HFFc6 (cell line): ENCODE measurements around the gene SHCBP1L. TPM values are rescaled to one million over a fixed set of nuclear protein-coding genes. Genes with fewer than 3 reads are reported as not detected.
"Not testable (repeated sequence)": the region's sequence is repeated elsewhere in the genome, so short reads cannot be mapped to it uniquely, and the experiment has no call there.

Experiments
- DNase-seq: peaks from one replicate; pipeline ENCODE4 v3.0.0-alpha.2; 2018
- H3K27ac Mint-ChIP-seq: 2 replicates; pipeline ENCODE4 v1.8.0; 2020; ENCODE audit warnings: mild to moderate bottlenecking, mixed read lengths
- H3K27me3 Mint-ChIP-seq: 2 replicates; pipeline ENCODE4 v1.8.0; 2021; ENCODE audit warnings: mild to moderate bottlenecking, moderate library complexity, mixed read lengths; ENCODE audit not compliant: insufficient read depth
- H3K36me3 Mint-ChIP-seq: 2 replicates; pipeline ENCODE4 v1.8.0; 2021; ENCODE audit warnings: low read depth, mixed read lengths
- H3K4me1 Mint-ChIP-seq: 2 replicates; pipeline ENCODE4 v1.8.0; 2020; ENCODE audit warnings: low read depth, mixed read lengths
- H3K4me3 Mint-ChIP-seq: 2 replicates; pipeline ENCODE4 v1.8.0; 2020; ENCODE audit warnings: mild to moderate bottlenecking, moderate library complexity, mixed read lengths
- H3K9me3 Mint-ChIP-seq: 2 replicates; pipeline ENCODE4 v1.8.0; 2020; ENCODE audit warnings: mild to moderate bottlenecking, mixed read lengths
- total RNA-seq, 6 experiments: library from RNA; stranded (reverse); fragmentation: NEBNext Ultra II Directional; extraction: Animal tissue kit (Norgen Biotek cat#: 25700); gene quantifications; 2 replicates in 1 of 6; 3 replicates in 5 of 6; pipeline ENCODE4 v1.2.3, GENCODE V29; 2021
- TF ChIP-seq, protein P1 (sequence below): fragments of 200-600 bp; sonication (generic); IDR thresholded peaks from 2 replicates; pipeline ENCODE4 v1.5.0; 2021; ENCODE audit warnings: antibody characterized with exemption, mild to moderate bottlenecking

The SHCBP1L gene
- total RNA-seq, 6 experiments from 2014 or later: not detected

DNA sequence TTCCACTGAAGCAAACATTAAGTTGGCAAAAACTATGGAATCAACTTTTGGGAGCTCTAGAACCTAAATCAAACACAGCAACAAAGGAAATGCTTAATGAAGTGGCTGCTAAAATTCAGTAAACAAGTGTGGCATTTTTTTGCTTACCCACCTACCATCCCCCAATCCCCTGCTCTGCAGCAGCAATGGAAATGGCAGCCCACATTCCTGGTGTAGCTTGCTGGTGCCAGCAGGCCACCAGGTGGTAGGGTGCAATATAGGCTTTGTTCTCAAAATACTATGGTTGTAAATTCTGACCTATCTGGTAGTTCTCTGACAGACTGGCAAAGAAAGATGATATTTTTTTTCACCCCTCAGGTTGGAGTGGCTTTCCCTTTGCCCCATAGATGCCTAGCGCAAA lies 42.8 kb downstream of the SHCBP1L start:
- TF ChIP-seq, protein P1, sequence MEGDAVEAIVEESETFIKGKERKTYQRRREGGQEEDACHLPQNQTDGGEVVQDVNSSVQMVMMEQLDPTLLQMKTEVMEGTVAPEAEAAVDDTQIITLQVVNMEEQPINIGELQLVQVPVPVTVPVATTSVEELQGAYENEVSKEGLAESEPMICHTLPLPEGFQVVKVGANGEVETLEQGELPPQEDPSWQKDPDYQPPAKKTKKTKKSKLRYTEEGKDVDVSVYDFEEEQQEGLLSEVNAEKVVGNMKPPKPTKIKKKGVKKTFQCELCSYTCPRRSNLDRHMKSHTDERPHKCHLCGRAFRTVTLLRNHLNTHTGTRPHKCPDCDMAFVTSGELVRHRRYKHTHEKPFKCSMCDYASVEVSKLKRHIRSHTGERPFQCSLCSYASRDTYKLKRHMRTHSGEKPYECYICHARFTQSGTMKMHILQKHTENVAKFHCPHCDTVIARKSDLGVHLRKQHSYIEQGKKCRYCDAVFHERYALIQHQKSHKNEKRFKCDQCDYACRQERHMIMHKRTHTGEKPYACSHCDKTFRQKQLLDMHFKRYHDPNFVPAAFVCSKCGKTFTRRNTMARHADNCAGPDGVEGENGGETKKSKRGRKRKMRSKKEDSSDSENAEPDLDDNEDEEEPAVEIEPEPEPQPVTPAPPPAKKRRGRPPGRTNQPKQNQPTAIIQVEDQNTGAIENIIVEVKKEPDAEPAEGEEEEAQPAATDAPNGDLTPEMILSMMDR: no peak
- DNase-seq: no peak
- Mint-ChIP-seq H3K36me3 (no peaks in the 10 kb centered on the region), H3K27ac (no peak overlapping the region), H3K9me3 (no peaks in the 10 kb centered on the region; the same call in 1 of the 2 replicates), H3K27me3 (peaks cover 10% of the 10 kb centered on the region), H3K4me1 (no peaks in the 10 kb centered on the region), H3K4me3 (no peak overlapping the region)

DNA sequence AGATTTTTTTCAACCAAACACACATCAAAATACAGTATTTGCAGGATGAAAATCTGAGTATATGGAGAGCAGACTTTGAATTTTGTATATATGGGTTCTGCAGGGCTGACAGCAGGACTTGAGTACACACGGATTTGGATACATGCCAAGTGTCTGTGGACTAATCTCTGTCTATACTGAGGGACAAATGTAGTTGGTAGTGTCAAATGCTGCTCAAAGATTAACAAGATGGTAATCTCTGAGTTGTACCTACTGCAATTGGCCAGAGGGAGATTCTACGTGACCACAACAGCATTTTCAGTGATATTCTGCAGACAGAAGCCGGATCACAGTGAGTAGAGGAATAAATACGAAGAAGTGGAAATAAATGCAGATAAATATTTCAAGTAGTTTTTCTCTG lies 43.4 kb downstream of the SHCBP1L start:
- DNase-seq: no peak
- Mint-ChIP-seq H3K27ac (no peak overlapping the region), H3K9me3 (no peaks in the 10 kb centered on the region; the same call in 1 of the 2 replicates), H3K27me3 (peaks cover 10% of the 10 kb centered on the region), H3K4me1 (no peaks in the 10 kb centered on the region), H3K36me3 (no peaks in the 10 kb centered on the region), H3K4me3 (no peak overlapping the region)
- TF ChIP-seq, protein P1: no peak

DNA sequence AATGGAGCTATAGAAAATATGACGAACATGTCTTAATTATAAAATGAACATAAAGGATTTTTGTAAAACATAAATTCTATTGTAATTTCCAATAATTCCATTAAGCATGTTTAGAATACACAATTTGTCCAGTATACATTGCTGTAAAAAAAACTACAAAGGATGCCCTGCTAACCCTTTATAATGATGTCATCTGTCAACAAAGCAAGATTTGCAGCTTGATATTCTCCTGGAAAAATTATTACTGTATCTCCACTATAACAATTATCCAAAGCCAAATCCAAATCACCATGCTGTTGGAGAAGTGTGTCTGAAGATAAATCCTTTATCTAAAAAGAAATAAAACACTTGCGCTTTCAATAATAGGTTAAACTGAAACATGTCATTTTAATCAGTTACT lies 47.6 kb downstream of the SHCBP1L start:
- no peak overlapping the region for H3K27ac Mint-ChIP-seq

DNA sequence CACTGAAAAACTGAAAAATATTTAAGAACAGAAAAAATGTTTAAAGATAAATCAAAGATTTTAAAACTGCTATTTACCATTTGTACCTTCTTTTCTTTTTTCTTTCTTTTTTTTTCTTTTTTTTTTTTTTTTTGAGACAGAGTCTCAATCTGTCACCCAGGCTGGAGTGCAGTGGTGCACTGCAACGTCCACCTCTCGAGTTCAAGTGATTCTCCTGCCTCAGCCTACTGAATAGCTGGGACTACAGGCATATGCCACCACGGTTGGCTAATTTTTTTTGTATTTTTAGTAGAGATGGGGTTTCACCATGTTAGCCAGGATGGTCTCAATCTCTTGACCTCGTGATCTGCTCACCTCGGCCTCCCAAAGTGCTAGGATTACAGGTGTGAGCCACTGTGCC lies 51.0 kb downstream of the SHCBP1L start:
- not testable (repeated sequence) for H3K9me3 Mint-ChIP-seq, DNase-seq, H3K4me3 Mint-ChIP-seq, H3K36me3 Mint-ChIP-seq, H3K27ac Mint-ChIP-seq, H3K27me3 Mint-ChIP-seq, H3K4me1 Mint-ChIP-seq

More for the DNA sequence above, 47.6 kb downstream of the SHCBP1L start:
- no peak for DNase-seq
- peaks cover 10% of the 10 kb centered on the region for H3K27me3 Mint-ChIP-seq
- TF ChIP-seq, protein P1: no peak
- H3K4me1 Mint-ChIP-seq: no peaks in the 10 kb centered on the region
- no peaks in the 10 kb centered on the region for H3K9me3 Mint-ChIP-seq
- H3K4me3 Mint-ChIP-seq: no peak overlapping the region
- H3K36me3 Mint-ChIP-seq: no peaks in the 10 kb centered on the region

DNA sequence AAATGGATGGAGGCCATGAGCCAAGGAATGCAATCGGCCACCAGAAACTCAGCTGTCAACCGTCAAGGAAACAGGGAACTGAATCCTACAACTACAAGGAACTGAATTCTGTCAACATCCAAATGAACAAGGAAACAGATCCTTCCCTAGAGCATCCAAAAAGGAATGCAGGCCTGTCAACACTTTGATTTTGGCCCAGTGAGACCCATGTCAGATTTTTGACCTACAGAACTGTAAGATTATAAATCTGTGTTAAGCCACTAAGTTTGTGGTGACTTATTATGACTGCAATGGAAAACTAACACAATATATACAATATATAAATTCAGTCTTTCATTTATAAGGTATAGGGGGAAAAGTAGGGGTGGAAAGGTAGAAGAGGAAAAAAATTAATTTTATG lies 55.3 kb downstream of the SHCBP1L start:
- Mint-ChIP-seq H3K27me3 (no peaks in the 10 kb centered on the region), H3K9me3 (peaks cover 16% of the 10 kb centered on the region), H3K4me3 (no peak overlapping the region), H3K36me3 (no peaks in the 10 kb centered on the region; the same call in 1 of the 2 replicates), H3K4me1 (no peaks in the 10 kb centered on the region), H3K27ac (no peak overlapping the region)
- TF ChIP-seq, protein P1: no peak
- no peak for DNase-seq

DNA sequence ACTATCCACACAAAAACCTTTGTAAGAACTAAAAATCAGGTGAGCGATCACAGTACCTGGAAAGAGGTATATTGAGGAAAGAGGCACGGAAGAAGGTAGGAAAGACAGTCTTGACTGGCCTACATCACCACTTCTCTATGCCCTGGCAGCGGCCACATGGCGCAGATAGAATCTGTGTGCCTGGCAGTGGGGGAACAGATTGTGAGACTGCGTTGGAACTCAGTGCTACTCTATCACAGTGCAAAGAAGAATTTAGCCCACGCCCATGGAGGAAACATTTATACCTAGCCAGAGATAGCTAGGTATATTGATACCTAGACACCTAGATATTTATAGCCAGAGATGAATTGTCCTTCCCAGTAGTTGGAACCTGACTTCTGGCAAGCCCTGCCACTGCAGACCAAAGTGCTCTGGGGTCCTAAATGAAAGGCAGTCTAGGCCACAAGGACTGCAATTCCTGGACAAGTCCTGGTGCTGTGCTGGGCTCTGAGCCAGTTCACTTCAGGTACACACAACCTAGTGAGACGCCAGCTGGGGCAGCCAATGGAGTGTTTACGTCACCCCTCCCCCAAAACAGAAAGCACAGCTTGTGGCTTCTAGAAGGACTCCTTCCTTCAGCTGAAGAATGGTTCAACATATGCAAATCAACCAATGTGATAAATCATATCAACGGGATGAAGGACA lies 61.9 kb downstream of the SHCBP1L start:
- H3K27me3 Mint-ChIP-seq: peaks cover 7% of the 10 kb centered on the region; the same call in 1 of the 2 replicates
- peaks cover 28% of the 10 kb centered on the region for H3K36me3 Mint-ChIP-seq
- H3K4me1 Mint-ChIP-seq: peaks cover 7% of the 10 kb centered on the region
- H3K9me3 Mint-ChIP-seq: peaks cover 22% of the 10 kb centered on the region
- H3K4me3 Mint-ChIP-seq: no peak overlapping the region
- TF ChIP-seq, protein P1: no peak
- DNase-seq: no peak
- no peak overlapping the region for H3K27ac Mint-ChIP-seq
